ENCODE measurements around the gene LPP.

LPP gene

DNA sequence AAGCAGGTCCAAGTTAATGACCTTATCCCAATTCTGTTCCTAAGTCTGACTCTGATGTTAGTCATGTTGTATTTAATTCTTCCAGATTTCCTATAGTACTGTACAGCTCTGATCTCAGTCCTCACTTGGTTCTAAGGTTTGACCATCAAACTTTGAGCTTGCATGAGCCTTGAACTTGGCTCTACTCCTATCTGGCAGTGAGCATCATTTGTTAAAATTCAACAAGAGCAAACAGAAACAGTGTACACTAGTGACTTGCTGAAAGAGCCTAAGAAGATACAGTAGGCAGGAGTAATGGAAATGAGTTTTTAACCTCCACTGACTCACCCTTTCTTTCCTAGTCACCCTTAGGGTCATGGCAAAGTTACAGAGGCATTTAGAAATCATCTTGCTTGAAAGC is 566.7 kb downstream of the LPP start:
- TF ChIP-seq GATA1 (IDR thresholded peaks at IDR 0.05; ENCODE audit: low read depth, low read length), result no peak
- TF ChIP-seq POLR2A (IDR thresholded peaks at IDR 0.05; ENCODE audit: low read length), result no peak
- DNase-seq, result no peak

DNA sequence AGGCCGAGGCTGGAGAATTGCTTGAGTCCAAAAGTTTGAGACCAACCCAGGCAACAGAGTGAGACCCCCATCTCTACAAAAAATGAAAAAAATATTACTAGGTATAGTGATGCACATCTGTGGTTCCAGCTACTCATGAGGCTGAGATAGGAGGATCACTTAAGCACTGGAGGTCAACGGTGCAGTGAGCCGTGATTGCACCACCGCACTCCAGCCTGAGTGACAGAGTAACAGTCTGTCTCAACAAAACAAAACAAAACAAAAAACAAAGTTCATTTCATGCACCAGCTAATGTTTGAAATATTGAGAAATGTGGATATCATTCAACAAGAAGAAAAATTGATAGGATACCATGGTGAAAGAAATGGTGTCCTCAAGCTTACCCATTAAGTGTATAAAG is 567.4 kb downstream of the LPP start:
- no peak for DNase-seq
- TF ChIP-seq POLR2A (IDR thresholded peaks at IDR 0.05; ENCODE audit: low read length) (no peak), GATA1 (IDR thresholded peaks at IDR 0.05; ENCODE audit: low read depth, low read length) (no peak)

DNA sequence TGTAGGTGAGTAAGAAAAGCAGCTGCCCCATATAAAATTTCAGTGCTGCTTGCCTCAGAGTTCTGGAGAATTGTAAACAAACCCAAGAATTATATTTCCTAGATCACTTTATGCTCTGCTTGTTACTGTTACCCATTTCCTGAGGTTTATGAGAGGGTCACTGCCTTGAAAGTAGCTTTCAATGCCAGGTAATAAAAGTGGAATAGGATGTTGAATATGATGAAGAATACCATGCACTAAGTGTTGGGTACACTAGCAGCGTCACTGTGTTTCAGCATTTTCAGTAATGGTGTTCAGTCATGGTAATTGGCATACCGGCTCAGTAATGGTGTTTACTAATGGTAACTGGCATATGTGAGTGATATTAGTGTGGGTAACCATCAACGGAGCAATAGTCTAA is 568.0 kb downstream of the LPP start:
- no peak for TF ChIP-seq GATA1 (IDR thresholded peaks at IDR 0.05; ENCODE audit: low read depth, low read length)
- no peak for TF ChIP-seq POLR2A (IDR thresholded peaks at IDR 0.05; ENCODE audit: low read length)
- DNase-seq, result no peak

DNA sequence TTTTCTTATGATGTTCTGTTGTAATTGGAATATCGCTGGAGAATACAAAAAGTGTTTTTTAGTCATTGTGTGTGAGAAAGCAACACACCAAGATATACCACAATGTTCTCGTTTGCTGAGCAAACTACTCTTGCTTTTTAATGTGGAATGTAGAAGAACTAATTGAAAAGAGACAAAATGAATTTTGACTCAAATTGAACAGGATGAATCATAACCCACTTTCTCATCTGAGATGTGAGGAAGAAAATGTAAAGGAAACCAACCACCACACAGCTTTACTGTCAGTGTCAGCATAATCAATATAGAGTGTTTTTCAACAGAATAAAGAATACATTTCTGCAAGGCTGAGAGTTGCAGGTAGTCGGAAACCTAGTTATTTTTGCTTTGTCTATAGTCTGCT is 569.0 kb downstream of the LPP start:
- DNase-seq, result no peak
- no peak for TF ChIP-seq POLR2A (IDR thresholded peaks at IDR 0.05; ENCODE audit: low read length)
- no peak for TF ChIP-seq GATA1 (IDR thresholded peaks at IDR 0.05; ENCODE audit: low read depth, low read length)

DNA sequence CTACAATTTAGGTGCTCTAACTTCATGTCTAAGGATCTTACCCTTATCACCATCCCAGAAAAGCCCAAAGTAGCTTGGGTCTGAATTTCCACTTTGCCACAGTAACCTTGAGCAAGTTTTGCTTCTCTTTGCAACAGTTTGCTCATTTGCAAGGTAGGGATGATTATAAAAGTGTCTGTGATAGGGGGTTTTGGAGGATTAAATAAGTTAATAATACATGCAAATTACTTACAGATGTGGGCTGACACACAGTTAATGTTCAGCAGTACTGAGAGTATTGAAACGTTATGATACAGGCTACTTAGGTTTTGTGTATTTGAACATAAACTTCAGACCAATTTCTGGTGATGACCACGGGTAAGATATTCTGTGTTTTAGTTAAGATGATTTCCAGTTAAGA is 573.1 kb downstream of the LPP start:
- DNase-seq, result no peak
- TF ChIP-seq POLR2A (IDR thresholded peaks at IDR 0.05; ENCODE audit: low read length) (no peak), GATA1 (IDR thresholded peaks at IDR 0.05; ENCODE audit: low read depth, low read length) (no peak)

DNA sequence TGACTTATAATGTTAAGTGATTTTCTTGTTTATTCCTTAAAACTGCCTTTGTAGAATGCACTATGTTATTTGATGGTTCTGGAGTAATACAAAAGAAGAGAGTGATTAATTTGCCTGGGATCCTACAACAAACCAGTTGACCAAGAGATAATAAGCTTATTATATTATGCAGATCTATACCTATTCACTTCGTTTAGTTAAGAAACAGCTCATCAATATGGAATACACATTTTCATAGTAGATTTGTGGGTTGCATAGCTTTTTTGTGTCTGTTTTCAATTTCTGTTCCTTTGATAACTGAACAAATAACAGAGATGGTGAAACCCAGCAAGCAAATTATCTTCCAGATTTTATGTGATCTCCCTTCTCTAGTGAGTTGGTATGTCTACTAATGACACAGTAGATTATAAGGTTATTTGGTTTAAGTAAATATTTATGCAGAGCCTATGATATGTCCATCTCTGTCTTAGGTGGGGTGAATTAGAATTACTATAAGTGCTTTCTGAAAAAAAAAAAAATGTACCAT is 574.5 kb downstream of the LPP start:
- no peak for DNase-seq
- no peak for TF ChIP-seq GATA1 (IDR thresholded peaks at IDR 0.05; ENCODE audit: low read depth, low read length)
- no peak for TF ChIP-seq POLR2A (IDR thresholded peaks at IDR 0.05; ENCODE audit: low read length)

DNA sequence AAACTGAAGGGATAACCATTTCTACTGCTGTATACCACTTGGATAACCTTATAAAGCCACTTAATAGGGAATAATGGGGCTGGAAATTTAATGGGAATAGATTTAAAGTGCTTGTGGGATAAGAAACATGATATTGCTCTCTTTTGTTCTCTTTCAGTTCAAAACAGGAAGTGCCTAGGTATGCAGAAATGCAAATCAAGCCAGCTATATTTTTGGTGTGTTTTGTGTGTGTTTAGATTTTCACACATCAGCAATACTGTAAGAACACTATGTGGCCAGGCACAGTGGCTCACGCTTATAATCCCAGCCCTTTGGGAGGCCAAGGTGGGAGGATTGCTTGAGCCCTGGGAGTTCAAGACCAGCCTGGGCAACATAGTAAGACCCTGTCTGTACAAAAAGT is 575.5 kb downstream of the LPP start:
- no peak for DNase-seq
- no peak for TF ChIP-seq GATA1 (IDR thresholded peaks at IDR 0.05; ENCODE audit: low read depth, low read length)
- TF ChIP-seq POLR2A (IDR thresholded peaks at IDR 0.05; ENCODE audit: low read length), result no peak

DNA sequence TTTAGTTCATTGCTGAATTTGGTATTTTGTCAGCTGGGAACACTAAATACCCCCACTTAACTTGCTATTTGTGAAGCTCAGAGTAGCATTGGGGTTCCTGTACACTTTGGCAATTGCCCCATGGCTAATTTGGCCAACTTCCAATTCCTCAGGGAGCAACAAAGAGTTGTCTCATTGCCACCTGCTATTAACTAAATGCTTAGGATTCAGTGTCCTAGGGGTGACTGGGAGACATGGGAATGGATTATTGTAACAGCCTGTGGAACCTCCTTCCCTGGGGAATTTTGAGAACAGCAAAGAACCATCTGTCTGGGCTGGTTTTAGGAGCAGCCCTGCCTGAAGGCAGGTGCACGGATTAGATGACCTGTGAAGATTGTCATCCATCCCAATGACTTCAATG is 580.4 kb downstream of the LPP start:
- DNase-seq, result no peak
- no peak for TF ChIP-seq POLR2A (IDR thresholded peaks at IDR 0.05; ENCODE audit: low read length)
- no peak for TF ChIP-seq GATA1 (IDR thresholded peaks at IDR 0.05; ENCODE audit: low read depth, low read length)

DNA sequence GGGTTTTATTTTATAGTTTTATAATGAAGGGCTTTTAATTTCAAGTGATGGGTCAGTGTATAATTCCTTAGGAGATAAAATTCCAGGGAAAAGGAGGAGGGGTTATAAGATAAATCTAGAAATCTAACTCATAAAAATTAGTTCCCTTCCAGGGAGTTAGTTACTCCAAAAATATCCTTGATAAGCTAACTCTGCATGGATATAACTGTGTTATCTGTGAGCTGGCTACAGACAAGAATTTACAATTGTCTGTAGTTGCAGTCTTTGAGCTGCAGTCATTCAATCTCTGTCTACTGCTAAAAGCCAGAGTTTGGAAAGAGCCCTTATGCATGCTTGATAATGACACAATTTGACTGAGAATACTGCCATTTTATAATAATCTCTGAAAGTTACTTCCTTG is 585.6 kb downstream of the LPP start:
- no peak for TF ChIP-seq POLR2A (IDR thresholded peaks at IDR 0.05; ENCODE audit: low read length)
- no peak for TF ChIP-seq GATA1 (IDR thresholded peaks at IDR 0.05; ENCODE audit: low read depth, low read length)
- DNase-seq, result no peak

DNA sequence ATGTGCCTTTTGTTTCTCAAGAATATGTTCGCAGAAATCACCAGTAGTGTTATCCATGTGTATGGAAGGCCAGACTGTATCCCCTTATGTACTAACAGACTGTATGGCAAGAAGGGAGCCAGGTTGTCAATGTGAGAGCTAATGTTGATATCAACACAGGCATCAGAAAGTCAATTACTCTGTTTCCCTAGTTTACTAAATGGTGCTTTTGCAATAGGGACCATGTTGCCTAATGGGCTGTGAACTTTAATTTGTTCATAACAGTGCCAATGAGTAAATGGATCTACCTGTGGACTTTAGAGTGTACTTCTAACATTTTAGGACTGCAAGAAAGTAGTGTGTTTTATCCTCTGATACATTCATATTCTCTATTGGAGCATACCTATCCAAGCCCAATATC is 586.1 kb downstream of the LPP start:
- DNase-seq, result no peak
- no peak for TF ChIP-seq GATA1 (IDR thresholded peaks at IDR 0.05; ENCODE audit: low read depth, low read length)
- no peak for TF ChIP-seq POLR2A (IDR thresholded peaks at IDR 0.05; ENCODE audit: low read length)

DNA sequence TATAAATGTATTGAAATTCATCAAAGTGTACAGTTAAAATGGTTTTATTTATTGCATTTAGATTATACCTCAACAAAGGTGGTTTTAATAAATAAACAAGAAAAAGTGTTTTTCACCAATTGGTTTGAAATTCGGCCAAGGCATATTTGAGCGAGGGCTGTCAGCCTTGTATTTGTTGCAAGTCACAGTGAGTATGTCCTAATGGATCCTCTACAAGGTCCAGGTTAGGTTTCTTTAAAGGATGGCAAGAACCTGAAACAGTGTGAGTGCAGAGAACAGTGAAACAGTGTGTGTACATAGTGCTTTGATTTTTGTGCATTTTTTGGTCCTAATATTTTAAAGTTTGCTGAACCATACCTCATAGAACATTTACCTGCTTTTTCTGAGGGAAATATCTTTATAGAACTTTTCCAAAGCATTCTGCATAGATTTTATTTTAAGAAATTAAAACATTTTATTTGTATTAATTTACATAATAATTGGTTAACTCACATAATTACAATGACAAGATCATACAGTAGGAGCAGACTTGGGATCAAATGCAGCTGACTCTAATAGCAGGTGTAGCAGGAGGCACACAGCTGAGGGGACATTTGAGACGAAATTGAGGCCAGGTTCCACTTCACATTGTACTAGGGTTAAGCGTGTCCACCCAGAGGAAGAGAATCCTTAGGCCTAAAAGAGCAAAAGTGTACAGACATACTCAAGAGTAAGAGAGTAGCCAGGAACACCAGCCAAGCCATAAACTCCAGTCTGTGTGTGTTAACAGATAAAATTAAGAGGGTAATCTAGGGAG is 589.0 kb downstream of the LPP start:
- no peak for DNase-seq
- TF ChIP-seq GATA1 (IDR thresholded peaks at IDR 0.05; ENCODE audit: low read depth, low read length) (no peak), POLR2A (IDR thresholded peaks at IDR 0.05; ENCODE audit: low read length) (no peak)

DNA sequence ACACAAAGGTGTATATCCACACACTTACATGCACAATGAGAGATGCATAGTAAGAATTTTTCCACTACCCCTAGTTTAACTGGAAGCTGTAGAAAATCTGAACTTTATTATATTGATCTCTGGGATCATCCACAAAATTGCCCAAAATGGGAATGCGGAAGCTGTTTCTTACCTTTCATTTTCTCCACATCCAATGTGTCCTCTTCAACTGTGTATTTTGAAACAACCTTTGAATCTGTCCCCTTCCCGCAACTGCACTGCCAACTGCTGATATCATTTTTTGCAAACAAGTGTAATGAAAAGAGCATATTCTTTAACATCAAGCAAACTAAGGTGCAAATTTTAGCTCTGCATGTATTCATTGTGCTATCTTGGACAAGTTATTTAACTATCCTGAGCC is 590.2 kb downstream of the LPP start:
- TF ChIP-seq GATA1 (IDR thresholded peaks at IDR 0.05; ENCODE audit: low read depth, low read length) (no peak), POLR2A (IDR thresholded peaks at IDR 0.05; ENCODE audit: low read length) (no peak)
- DNase-seq, result no peak

DNA sequence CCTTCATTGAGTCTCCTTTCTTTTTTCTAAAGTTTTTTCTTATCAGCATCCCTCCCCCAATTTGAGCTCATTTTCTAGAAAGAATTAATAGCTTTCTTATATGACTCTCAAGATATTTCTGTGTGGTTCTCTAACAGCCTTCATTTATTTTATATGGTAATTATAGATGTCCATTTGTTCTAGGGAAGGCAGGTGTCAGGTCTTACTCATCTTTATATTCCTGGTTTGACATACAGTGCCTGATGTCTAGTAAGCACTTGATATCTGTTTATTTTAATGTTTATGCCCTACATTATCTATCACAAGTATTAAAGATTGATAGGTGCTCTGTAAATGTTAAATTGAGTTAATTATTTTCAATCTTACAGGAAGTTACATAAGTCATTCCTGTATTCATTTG is 591.1 kb downstream of the LPP start:
- TF ChIP-seq POLR2A (IDR thresholded peaks at IDR 0.05; ENCODE audit: low read length), result no peak
- no peak for TF ChIP-seq GATA1 (IDR thresholded peaks at IDR 0.05; ENCODE audit: low read depth, low read length)
- DNase-seq, result no peak

DNA sequence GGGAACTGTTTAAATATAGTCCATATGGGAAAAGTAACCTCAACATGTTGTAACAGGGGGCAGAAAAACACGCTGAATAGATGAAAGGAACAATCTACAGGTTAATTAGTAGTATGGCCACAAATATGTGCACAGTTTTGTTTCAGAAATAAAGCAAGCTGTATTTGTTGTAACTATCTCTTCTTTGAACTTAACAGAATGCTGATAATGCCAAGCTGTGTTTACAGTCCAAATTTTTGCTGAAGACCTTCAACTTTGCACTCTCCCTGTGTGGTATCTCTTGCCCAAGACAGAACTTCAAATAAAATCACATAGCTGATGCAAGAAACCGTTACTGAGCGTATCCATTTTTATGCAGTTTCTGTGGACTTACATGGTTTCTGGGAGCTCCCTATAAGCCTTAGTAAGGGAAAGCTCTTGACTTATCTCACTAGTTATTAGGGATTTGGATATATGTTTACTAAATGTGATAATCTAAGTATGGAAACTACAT is 592.4 kb downstream of the LPP start:
- no peak for TF ChIP-seq POLR2A (IDR thresholded peaks at IDR 0.05; ENCODE audit: low read length)
- TF ChIP-seq GATA1 (IDR thresholded peaks at IDR 0.05; ENCODE audit: low read depth, low read length), result no peak
- DNase-seq, result no peak

DNA sequence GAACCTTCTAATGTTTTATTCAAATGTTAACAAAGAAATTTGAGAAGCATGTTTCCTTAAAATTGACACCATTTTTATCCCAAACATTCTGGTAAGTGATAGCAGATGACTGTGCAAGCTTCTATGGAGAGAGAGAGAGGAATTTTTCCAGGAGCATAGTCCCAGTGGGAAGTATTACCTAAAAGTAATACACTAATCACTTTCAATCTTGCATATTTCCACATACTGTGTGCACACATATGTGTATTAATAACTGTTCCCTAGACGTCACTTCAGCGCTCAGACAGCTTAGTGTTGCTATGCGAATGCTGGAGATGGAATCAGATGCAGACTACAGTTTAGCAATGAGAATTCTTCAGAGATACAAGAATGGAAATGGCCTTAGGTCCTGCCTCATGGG is 593.5 kb downstream of the LPP start:
- TF ChIP-seq GATA1 (IDR thresholded peaks at IDR 0.05; ENCODE audit: low read depth, low read length) (no peak), POLR2A (IDR thresholded peaks at IDR 0.05; ENCODE audit: low read length) (no peak)
- DNase-seq, result no peak
